Stomach (tissue), 4 donors: Measurements from ENCODE around the gene LHFPL2.

Experiments used
- POLR2A ChIP-seq, 4 donors: fragments of 450-650 bp; IDR thresholded peaks; one replicate each; pipeline ENCODE4 v1.6.1; 2016; ENCODE audit warnings: antibody characterized with exemption in 4 of 4, control low read depth in 2 of 4, mild to moderate bottlenecking in 1 of 4, moderate library complexity in 1 of 4
- POLR2AphosphoS5 ChIP-seq, 3 donors: sonication (generic); formaldehyde crosslinking; IDR thresholded peaks; one replicate each; pipeline ENCODE4 v1.6.1; 2016; ENCODE audit warnings: antibody characterized with exemption in 3 of 3
- TF ChIP-seq, protein P1 (sequence below), 7 experiments: fragments of 450-650 bp in 4 of 7; fragments of 200-600 bp in 3 of 7; sonication (generic) in 3 of 7; IDR thresholded peaks; one replicate each; pipeline ENCODE4 v1.5.1; 2016 to 2019; ENCODE audit warnings: antibody characterized with exemption in 7 of 7, control low read depth in 2 of 7, mild to moderate bottlenecking in 1 of 7

- TF ChIP-seq, protein P1, sequence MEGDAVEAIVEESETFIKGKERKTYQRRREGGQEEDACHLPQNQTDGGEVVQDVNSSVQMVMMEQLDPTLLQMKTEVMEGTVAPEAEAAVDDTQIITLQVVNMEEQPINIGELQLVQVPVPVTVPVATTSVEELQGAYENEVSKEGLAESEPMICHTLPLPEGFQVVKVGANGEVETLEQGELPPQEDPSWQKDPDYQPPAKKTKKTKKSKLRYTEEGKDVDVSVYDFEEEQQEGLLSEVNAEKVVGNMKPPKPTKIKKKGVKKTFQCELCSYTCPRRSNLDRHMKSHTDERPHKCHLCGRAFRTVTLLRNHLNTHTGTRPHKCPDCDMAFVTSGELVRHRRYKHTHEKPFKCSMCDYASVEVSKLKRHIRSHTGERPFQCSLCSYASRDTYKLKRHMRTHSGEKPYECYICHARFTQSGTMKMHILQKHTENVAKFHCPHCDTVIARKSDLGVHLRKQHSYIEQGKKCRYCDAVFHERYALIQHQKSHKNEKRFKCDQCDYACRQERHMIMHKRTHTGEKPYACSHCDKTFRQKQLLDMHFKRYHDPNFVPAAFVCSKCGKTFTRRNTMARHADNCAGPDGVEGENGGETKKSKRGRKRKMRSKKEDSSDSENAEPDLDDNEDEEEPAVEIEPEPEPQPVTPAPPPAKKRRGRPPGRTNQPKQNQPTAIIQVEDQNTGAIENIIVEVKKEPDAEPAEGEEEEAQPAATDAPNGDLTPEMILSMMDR (IDR thresholded peaks at IDR 0.05): no peak
- TF ChIP-seq POLR2AphosphoS5 (IDR thresholded peaks at IDR 0.05) (no peak), POLR2A (IDR thresholded peaks at IDR 0.05) (no peak)
These were observed 11.8 kb upstream of the LHFPL2 start for GRCh38 chr5:78660401-78660800.
